ENCODE results near the gene OR7D2.

DNA sequence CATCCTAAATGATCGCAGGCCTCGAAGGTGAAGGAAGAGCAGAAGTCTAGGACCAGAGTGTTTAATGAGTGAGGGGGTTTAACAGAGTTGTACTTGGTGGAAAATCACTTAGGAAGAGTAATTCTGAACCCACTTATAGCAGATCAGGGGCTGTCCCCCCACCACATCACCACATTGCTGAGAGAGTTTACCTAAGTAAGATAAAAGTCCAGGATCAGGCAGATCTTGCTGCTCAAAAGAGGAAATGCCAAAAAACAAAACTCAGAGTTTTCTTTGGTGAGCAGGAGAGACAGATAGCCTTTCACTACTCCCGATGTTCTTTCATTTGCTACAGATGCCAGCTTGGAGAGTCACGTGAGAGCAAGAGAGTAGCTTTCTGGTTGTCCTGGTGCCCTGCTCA, 23.2 kb upstream of the OR7D2 start:
- TF ChIP-seq POLR2A (IDR thresholded peaks at IDR 0.05; ENCODE audit: low read length) (no peak), GATA1 (IDR thresholded peaks at IDR 0.05; ENCODE audit: low read depth, low read length) (no peak)

Data from erythroblast (primary cell).